Measurements from ENCODE around the gene ABI3.
A peak's percentile ranks its signal among the peaks of the same experiment; 100 is the strongest.
"Not testable (repeated sequence)": the region's sequence is repeated elsewhere in the genome, so short reads cannot be mapped to it uniquely, and the experiment has no call there.

ABI3 gene

GRCh38 chr17:49254066-49254465, 43.6 kb downstream of the ABI3 start:
- H3K4me3 ChIP-seq (ENCODE audit: low read length): no peak overlapping the region
- no peaks in the 10 kb centered on the region for H3K27me3 ChIP-seq (ENCODE audit: control insufficient read depth, insufficient read depth, low read length)
- H3K4me1 ChIP-seq (ENCODE audit: control insufficient read depth, insufficient read depth, low read length): no peaks in the 10 kb centered on the region
- no peak overlapping the region for H3K9ac ChIP-seq (ENCODE audit: low read length)
- H3K27ac ChIP-seq (ENCODE audit: low read depth, low read length): no peak overlapping the region
- H3K36me3 ChIP-seq (ENCODE audit: control insufficient read depth, insufficient read depth, low read length): no peaks in the 10 kb centered on the region

- Histone ChIP-seq H3K27ac (ENCODE audit: low read depth, low read length) (no peak overlapping the region), H3K4me3 (ENCODE audit: low read length) (no peak overlapping the region), H3K27me3 (ENCODE audit: control insufficient read depth, insufficient read depth, low read length) (no peaks in the 10 kb centered on the region)
These were observed 44.6 kb downstream of the ABI3 start for GRCh38 chr17:49255125-49255524.

GRCh38 chr17:49258394-49258793, 47.9 kb downstream of the ABI3 start:
- Histone ChIP-seq H3K4me3 (ENCODE audit: low read length) (no peak overlapping the region), H3K9ac (ENCODE audit: low read length) (no peak overlapping the region), H3K4me1 (ENCODE audit: control insufficient read depth, insufficient read depth, low read length) (no peaks in the 10 kb centered on the region), H3K27ac (ENCODE audit: low read depth, low read length) (no peak overlapping the region), H3K36me3 (ENCODE audit: control insufficient read depth, insufficient read depth, low read length) (no peaks in the 10 kb centered on the region), H3K27me3 (ENCODE audit: control insufficient read depth, insufficient read depth, low read length) (no peaks in the 10 kb centered on the region)

More at GRCh38 chr17:49255125-49255524, 44.6 kb downstream of the ABI3 start:
- H3K36me3 ChIP-seq (ENCODE audit: control insufficient read depth, insufficient read depth, low read length): no peaks in the 10 kb centered on the region
- H3K9ac ChIP-seq (ENCODE audit: low read length): no peak overlapping the region
- H3K4me1 ChIP-seq (ENCODE audit: control insufficient read depth, insufficient read depth, low read length): no peaks in the 10 kb centered on the region

GRCh38 chr17:49259663-49260010, 49.1 kb downstream of the ABI3 start:
- H3K27ac ChIP-seq (ENCODE audit: low read depth, low read length): no peak overlapping the region
- H3K9ac ChIP-seq (ENCODE audit: low read length): no peak overlapping the region
- no peaks in the 10 kb centered on the region for H3K36me3 ChIP-seq (ENCODE audit: control insufficient read depth, insufficient read depth, low read length)
- H3K4me1 ChIP-seq (ENCODE audit: control insufficient read depth, insufficient read depth, low read length): no peaks in the 10 kb centered on the region
- no peaks in the 10 kb centered on the region for H3K27me3 ChIP-seq (ENCODE audit: control insufficient read depth, insufficient read depth, low read length)
- peak overlapping the region; percentile 64 for H3K4me3 ChIP-seq (ENCODE audit: low read length)

GRCh38 chr17:49260011-49260816, 49.7 kb downstream of the ABI3 start:
- Histone ChIP-seq H3K36me3 (ENCODE audit: control insufficient read depth, insufficient read depth, low read length) (no peaks in the 10 kb centered on the region), H3K9ac (ENCODE audit: low read length) (no peak overlapping the region), H3K4me3 (ENCODE audit: low read length) (peak overlapping the region; percentile 64), H3K27ac (ENCODE audit: low read depth, low read length) (no peak overlapping the region), H3K27me3 (ENCODE audit: control insufficient read depth, insufficient read depth, low read length) (no peaks in the 10 kb centered on the region), H3K4me1 (ENCODE audit: control insufficient read depth, insufficient read depth, low read length) (no peaks in the 10 kb centered on the region)

GRCh38 chr17:49260817-49261291, 50.3 kb downstream of the ABI3 start:
- no peak overlapping the region for H3K9ac ChIP-seq (ENCODE audit: low read length)
- no peaks in the 10 kb centered on the region for H3K4me1 ChIP-seq (ENCODE audit: control insufficient read depth, insufficient read depth, low read length)
- no peak overlapping the region for H3K27ac ChIP-seq (ENCODE audit: low read depth, low read length)
- peak overlapping the region; percentile 64 for H3K4me3 ChIP-seq (ENCODE audit: low read length)
- H3K27me3 ChIP-seq (ENCODE audit: control insufficient read depth, insufficient read depth, low read length): no peaks in the 10 kb centered on the region
- H3K36me3 ChIP-seq (ENCODE audit: control insufficient read depth, insufficient read depth, low read length): no peaks in the 10 kb centered on the region

- H3K4me1 ChIP-seq (ENCODE audit: control insufficient read depth, insufficient read depth, low read length); H3K9ac ChIP-seq (ENCODE audit: low read length); H3K4me3 ChIP-seq (ENCODE audit: low read length); H3K27me3 ChIP-seq (ENCODE audit: control insufficient read depth, insufficient read depth, low read length); H3K27ac ChIP-seq (ENCODE audit: low read depth, low read length); H3K36me3 ChIP-seq (ENCODE audit: control insufficient read depth, insufficient read depth, low read length): not testable (repeated sequence)
These were observed 51.0 kb downstream of the ABI3 start for GRCh38 chr17:49261540-49261939.

GRCh38 chr17:49266233-49266632, 55.7 kb downstream of the ABI3 start:
- Histone ChIP-seq H3K36me3 (ENCODE audit: control insufficient read depth, insufficient read depth, low read length) (no peaks in the 10 kb centered on the region), H3K9ac (ENCODE audit: low read length) (no peak overlapping the region), H3K4me1 (ENCODE audit: control insufficient read depth, insufficient read depth, low read length) (no peaks in the 10 kb centered on the region), H3K27ac (ENCODE audit: low read depth, low read length) (no peak overlapping the region), H3K27me3 (ENCODE audit: control insufficient read depth, insufficient read depth, low read length) (no peaks in the 10 kb centered on the region), H3K4me3 (ENCODE audit: low read length) (no peak overlapping the region)

- no peaks in the 10 kb centered on the region for H3K27me3 ChIP-seq (ENCODE audit: control insufficient read depth, insufficient read depth, low read length)
- no peak overlapping the region for H3K4me3 ChIP-seq (ENCODE audit: low read length)
- H3K9ac ChIP-seq (ENCODE audit: low read length): no peak overlapping the region
- H3K27ac ChIP-seq (ENCODE audit: low read depth, low read length): no peak overlapping the region
- no peaks in the 10 kb centered on the region for H3K36me3 ChIP-seq (ENCODE audit: control insufficient read depth, insufficient read depth, low read length)
- no peaks in the 10 kb centered on the region for H3K4me1 ChIP-seq (ENCODE audit: control insufficient read depth, insufficient read depth, low read length)
These were observed 57.4 kb downstream of the ABI3 start for GRCh38 chr17:49267912-49268311.

GRCh38 chr17:49269356-49269755, 58.8 kb downstream of the ABI3 start:
- no peak overlapping the region for H3K4me3 ChIP-seq (ENCODE audit: low read length)

More at GRCh38 chr17:49269356-49269755, 58.8 kb downstream of the ABI3 start:
- H3K27me3 ChIP-seq (ENCODE audit: control insufficient read depth, insufficient read depth, low read length): no peaks in the 10 kb centered on the region
- no peaks in the 10 kb centered on the region for H3K4me1 ChIP-seq (ENCODE audit: control insufficient read depth, insufficient read depth, low read length)
- H3K9ac ChIP-seq (ENCODE audit: low read length): no peak overlapping the region
- H3K36me3 ChIP-seq (ENCODE audit: control insufficient read depth, insufficient read depth, low read length): no peaks in the 10 kb centered on the region
- no peak overlapping the region for H3K27ac ChIP-seq (ENCODE audit: low read depth, low read length)
